Measurements from ENCODE around the gene FCN3. TPM values are rescaled to one million over a fixed set of nuclear protein-coding genes. Genes with fewer than 3 reads are reported as not detected.

The FCN3 gene
- total RNA-seq, 1 donor from 2014 or later, result not detected

- Mint-ChIP-seq H3K4me1 (peaks cover 71% of the 10 kb centered on the region), H3K36me3 (ENCODE audit: low read depth) (peaks cover 29% of the 10 kb centered on the region), H3K4me3 (peak overlapping the region; percentile 80), H3K9me3 (no peaks in the 10 kb centered on the region), H3K27ac (peak overlapping the region; percentile 87), H3K27me3 (no peaks in the 10 kb centered on the region)
- DNase-seq (peak; percentile 57), ATAC-seq (ENCODE audit: low read depth) (peak; percentile 55)
- intact Hi-C loops (cut with micrococcal nuclease), result loop anchor here (5.0 to 10.0 kb wide), 2 partner anchors 384 to 648 kb away; partner anchors contain the start of genes ARID1A and FAM76A
- ChIA-PET CTCF (interaction anchor here (0.9 to 3.7 kb wide), 3 partner anchors 10 to 47 kb away, joined by 4 to 23 read pairs (median 5); no protein-coding TSS in a partner anchor), POLR2A (interaction anchor here (1.0 to 4.7 kb wide), 7 partner anchors 10 to 319 kb away, joined by 3 to 75 read pairs (median 11); partner anchors contain the start of genes MAP3K6 and TMEM222)
- no peak for TF ChIP-seq CTCF (IDR thresholded peaks at IDR 0.05)
Measured at GRCh38 chr1:27342778-27343638, 31.6 kb downstream of the FCN3 start.

GRCh38 chr1:27342391-27342777 is 32.2 kb downstream of the FCN3 start:
- peaks cover 71% of the 10 kb centered on the region for H3K4me1 Mint-ChIP-seq
- ChIA-PET POLR2A (interaction anchor here (1.1 to 4.7 kb wide), 11 partner anchors 7 to 430 kb away, joined by 3 to 75 read pairs (median 10); partner anchors contain the start of genes FAM76A, MAP3K6, STX12 and TMEM222), CTCF (interaction anchor here (0.9 to 3.7 kb wide), 6 partner anchors 9 to 53 kb away, joined by 3 to 23 read pairs (median 4); no protein-coding TSS in a partner anchor)
- no peak for TF ChIP-seq CTCF (IDR thresholded peaks at IDR 0.05)
- H3K36me3 Mint-ChIP-seq (ENCODE audit: low read depth), result peaks cover 26% of the 10 kb centered on the region
- peak overlapping the region; percentile 80 for H3K4me3 Mint-ChIP-seq
- H3K27me3 Mint-ChIP-seq, result no peaks in the 10 kb centered on the region
- ATAC-seq (ENCODE audit: low read depth) (peak; percentile 7), DNase-seq (no peak)
- H3K9me3 Mint-ChIP-seq, result no peaks in the 10 kb centered on the region
- intact Hi-C loops (cut with micrococcal nuclease), result loop anchor here (5.0 to 10.0 kb wide), 2 partner anchors 385 to 648 kb away; partner anchors contain the start of genes ARID1A and FAM76A
- H3K27ac Mint-ChIP-seq, result peak overlapping the region; percentile 87

- H3K4me3 Mint-ChIP-seq, result peak within 1 kb of the TSS; percentile 80
- intact Hi-C loops (cut with micrococcal nuclease), result loop anchor here (1.0 to 10.0 kb wide), 5 partner anchors 8 to 647 kb away; partner anchors contain the start of genes ARID1A, FAM76A and TMEM222
- H3K36me3 Mint-ChIP-seq (ENCODE audit: low read depth), result peaks cover 26% of the 10 kb centered on the region
- peak within 1 kb of the TSS; percentile 87 for H3K27ac Mint-ChIP-seq
- ATAC-seq (ENCODE audit: low read depth) (peak; percentile 76), DNase-seq (peak; percentile 72)
- H3K4me1 Mint-ChIP-seq, result peaks cover 67% of the 10 kb centered on the region
- POLR2A ChIA-PET, result interaction anchor here (0.5 to 4.7 kb wide), 18 partner anchors 8 to 431 kb away, joined by 3 to 75 read pairs (median 4); partner anchors contain the start of genes FAM76A, GPR3, MAP3K6 and STX12
- CTCF ChIA-PET, result interaction anchor here (0.7 to 3.7 kb wide), 9 partner anchors 9 to 54 kb away, joined by 3 to 23 read pairs (median 4); partner anchors contain the start of gene MAP3K6
- H3K27me3 Mint-ChIP-seq, result no peaks in the 10 kb centered on the region
- no peaks in the 10 kb centered on the region for H3K9me3 Mint-ChIP-seq
- no peak for TF ChIP-seq CTCF (IDR thresholded peaks at IDR 0.05)
Measured at GRCh38 chr1:27341525-27342252, 32.9 kb downstream of the FCN3 start, which contains the start of gene SYTL1. SYTL1 (plus strand) TSS chr1:27342022; CDS start chr1:27345335, 3,313 bp downstream.

- no peaks in the 10 kb centered on the region for H3K9me3 Mint-ChIP-seq
- peaks cover 57% of the 10 kb centered on the region for H3K4me1 Mint-ChIP-seq
- ATAC-seq (ENCODE audit: low read depth) (no peak), DNase-seq (no peak)
- intact Hi-C loops (cut with micrococcal nuclease), result no loop called here
- no peak for TF ChIP-seq CTCF (IDR thresholded peaks at IDR 0.05)
- ChIA-PET CTCF (interaction anchor here (1.3 kb wide), 1 partner anchor 18 kb away, joined by 4 read pairs; no protein-coding TSS in a partner anchor), POLR2A (interaction anchor here (0.6 kb wide), 1 partner anchor 282 kb away, joined by 5 read pairs; no protein-coding TSS in a partner anchor)
- peaks cover 40% of the 10 kb centered on the region for H3K36me3 Mint-ChIP-seq (ENCODE audit: low read depth)
- peak overlapping the region; percentile 8 for H3K4me3 Mint-ChIP-seq
- H3K27ac Mint-ChIP-seq, result peak overlapping the region; percentile 87
- H3K27me3 Mint-ChIP-seq, result no peaks in the 10 kb centered on the region
Measured at GRCh38 chr1:27339213-27339612, 35.4 kb downstream of the FCN3 start.
